NK-92 (cell line): ENCODE data around the gene KIAA0825.
A peak's percentile ranks its signal among the peaks of the same experiment; 100 is the strongest.
"Not testable (repeated sequence)": the region's sequence is repeated elsewhere in the genome, so short reads cannot be mapped to it uniquely, and the experiment has no call there.

ENCODE experiments used
- DNase-seq: peaks from one replicate; lab custom pipeline; 2025; ENCODE audit not compliant: unreplicated experiment; lab: John Stamatoyannopoulos, UW

KIAA0825 gene

DNA sequence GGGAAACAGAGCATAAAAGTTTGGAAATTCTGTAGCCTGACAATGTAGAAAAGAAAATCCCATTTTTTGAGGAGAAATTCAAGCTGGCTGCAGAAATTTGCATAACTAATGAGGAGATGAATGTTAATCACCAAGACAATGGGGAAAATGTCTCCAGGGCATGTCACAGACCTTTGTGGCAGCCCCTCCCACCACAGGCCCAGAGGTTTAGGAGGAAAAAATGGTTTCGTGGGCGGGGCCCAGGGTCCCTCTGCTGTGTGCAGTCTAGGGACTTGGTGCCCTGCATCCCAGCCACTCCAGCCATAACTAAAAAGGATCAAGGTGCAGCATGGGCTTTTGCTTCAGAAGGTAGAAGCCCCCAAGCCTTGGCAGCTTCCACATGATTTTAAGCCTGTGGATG lies 502.1 kb downstream of the KIAA0825 start:
- DNase-seq = not testable (repeated sequence)

GRCh38 chr5:94113087-94113486 lies 505.3 kb downstream of the KIAA0825 start:
- no peak for DNase-seq

DNA sequence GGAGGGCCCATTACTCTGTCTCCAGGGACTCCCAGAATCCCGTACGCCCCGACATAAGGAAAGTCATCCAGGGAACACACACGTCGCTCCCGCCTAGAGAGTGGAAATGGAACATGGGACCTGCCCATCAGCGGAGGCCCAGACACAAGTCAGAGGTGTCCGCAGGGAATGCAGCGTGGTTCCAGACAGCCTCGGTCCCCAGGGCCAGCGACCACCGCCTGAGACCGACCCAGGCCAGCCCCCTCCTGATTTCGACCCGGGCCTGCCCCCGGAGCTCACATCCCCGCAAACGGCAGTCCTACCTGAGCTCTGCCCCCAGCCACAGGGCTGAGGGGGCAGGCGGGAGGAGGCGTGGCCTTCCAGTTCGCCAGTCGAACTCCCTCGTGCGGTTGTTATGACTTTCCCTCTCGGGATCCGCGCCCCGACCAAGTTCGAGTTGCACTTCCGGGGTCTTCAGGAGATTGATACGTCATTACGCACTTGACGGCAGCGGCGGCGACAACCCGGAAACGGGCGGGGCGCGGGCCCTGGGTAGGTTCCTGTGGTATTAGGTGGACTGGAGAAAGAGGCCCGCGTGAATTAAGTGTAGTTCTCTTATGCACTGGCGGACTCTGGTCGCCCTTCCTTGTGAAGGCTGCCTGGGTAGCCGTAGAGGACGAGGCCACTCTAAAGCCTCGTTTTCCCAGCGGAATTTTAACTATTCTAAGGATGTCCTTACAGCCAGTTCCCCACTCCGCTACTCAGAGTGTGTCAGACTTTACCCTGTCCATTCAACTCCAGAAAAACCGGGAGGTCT lies 507.0 kb downstream of the KIAA0825 start:
- peak; percentile 32 for DNase-seq

DNA sequence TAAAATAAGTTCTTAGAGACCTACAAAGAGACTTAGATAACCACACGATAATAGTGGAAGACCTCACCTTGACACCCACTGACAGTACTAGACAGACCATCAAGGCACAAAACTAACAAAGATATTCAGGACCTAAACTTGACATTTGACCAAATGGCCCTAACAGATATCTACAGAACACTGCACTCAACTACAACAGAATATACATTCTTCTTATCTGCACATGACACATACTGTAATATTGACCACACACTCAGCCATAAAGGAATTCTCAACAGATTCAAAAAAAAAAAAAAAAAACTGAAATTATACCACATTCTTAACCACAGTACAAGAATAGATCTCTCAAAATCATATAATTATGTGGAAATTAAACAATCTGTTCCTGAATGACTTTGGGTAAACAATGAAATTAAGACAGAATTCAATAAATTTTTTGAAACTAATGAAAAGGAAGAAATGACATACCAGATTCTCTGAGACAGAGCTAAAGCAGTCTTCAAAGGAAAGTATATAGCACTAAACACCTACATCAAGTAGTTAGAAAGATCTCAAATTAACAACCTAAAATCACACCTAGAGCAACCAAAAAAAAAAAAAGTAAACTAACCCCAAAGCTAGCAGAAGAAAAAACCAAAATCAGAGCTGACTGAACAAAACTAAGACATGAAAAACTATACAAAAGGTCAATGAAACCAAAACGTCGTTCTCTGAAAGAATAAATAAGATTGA lies 514.7 kb downstream of the KIAA0825 start:
- DNase-seq = no peak
